GM18861 (cell line): ENCODE data around the gene TRPM2.
"Not testable (repeated sequence)": the region's sequence is repeated elsewhere in the genome, so short reads cannot be mapped to it uniquely, and the experiment has no call there.

Source experiments
- ATAC-seq: cut with Tn5 transposase; IDR thresholded peaks from one replicate; pipeline ENCODE4 v1.9.1; 2021; ENCODE audit not compliant: unreplicated experiment

Gene TRPM2

GRCh38 chr21:44405948-44406872, 52.8 kb downstream of the TRPM2 start:
- no peak for ATAC-seq

GRCh38 chr21:44406953-44407352, 53.5 kb downstream of the TRPM2 start:
- ATAC-seq, result no peak

GRCh38 chr21:44407493-44407892, 54.1 kb downstream of the TRPM2 start:
- ATAC-seq, result no peak

- no peak for ATAC-seq
These were observed 54.8 kb downstream of the TRPM2 start for GRCh38 chr21:44408226-44408625.

- no peak for ATAC-seq
These were observed 60.3 kb downstream of the TRPM2 start for GRCh38 chr21:44413566-44414290.

GRCh38 chr21:44414291-44415072, 61.1 kb downstream of the TRPM2 start:
- no peak for ATAC-seq

GRCh38 chr21:44415073-44416025, 61.9 kb downstream of the TRPM2 start:
- no peak for ATAC-seq

- no peak for ATAC-seq
These were observed 62.8 kb downstream of the TRPM2 start for GRCh38 chr21:44416193-44416592.

GRCh38 chr21:44417621-44418107, 64.2 kb downstream of the TRPM2 start:
- not testable (repeated sequence) for ATAC-seq

- no peak for ATAC-seq
These were observed 64.9 kb downstream of the TRPM2 start for GRCh38 chr21:44418108-44418875.

GRCh38 chr21:44418876-44419230, 65.4 kb downstream of the TRPM2 start:
- ATAC-seq, result no peak

- ATAC-seq, result no peak
These were observed 66.3 kb downstream of the TRPM2 start for GRCh38 chr21:44419679-44420078.

- no peak for ATAC-seq
These were observed 67.2 kb downstream of the TRPM2 start for GRCh38 chr21:44420416-44421205.

GRCh38 chr21:44421901-44422840, 68.8 kb downstream of the TRPM2 start:
- ATAC-seq, result no peak

GRCh38 chr21:44423312-44423821, 69.9 kb downstream of the TRPM2 start:
- no peak for ATAC-seq

- ATAC-seq, result no peak
These were observed 70.7 kb downstream of the TRPM2 start for GRCh38 chr21:44423941-44424607.
